ENCODE data around the gene CMC4. TPM values are rescaled to one million over a fixed set of nuclear protein-coding genes. Genes with fewer than 3 reads are reported as not detected.
A peak's percentile ranks its signal among the peaks of the same experiment; 100 is the strongest.

Gene CMC4
- total RNA-seq, 2 experiments from 2014 or later: 5.6 to 6.5 TPM

GRCh38 chrX:155061760-155062159, 9.2 kb downstream of the CMC4 start:
- Histone ChIP-seq H3K27me3 (ENCODE audit: control insufficient read depth in 1 of 2, insufficient read depth in 2 of 2, low read length in 2 of 2) (no peaks in the 10 kb centered on the region), H3K4me1 (ENCODE audit: insufficient read depth, low read length) (peaks cover 10% of the 10 kb centered on the region), H3K36me3 (ENCODE audit: insufficient read depth, low read length) (peaks cover 7% of the 10 kb centered on the region), H3K4me3 (ENCODE audit: low read length) (no peak overlapping the region), H3K27ac (ENCODE audit: low read depth in 1 of 2, low read length in 2 of 2) (no peak overlapping the region), H3K9me3 (ENCODE audit: control insufficient read depth in 1 of 2, insufficient read depth in 1 of 2, low read length in 2 of 2) (no peaks in the 10 kb centered on the region)
- Mint-ChIP-seq H3K27me3 (no peaks in the 10 kb centered on the region), H3K4me3 (no peak overlapping the region), H3K4me1 (ENCODE audit: low read depth) (peaks cover 9% of the 10 kb centered on the region), H3K9me3 (no peaks in the 10 kb centered on the region), H3K36me3 (ENCODE audit: low read depth) (peaks cover 10% of the 10 kb centered on the region), H3K27ac (no peak overlapping the region)
- DNase-seq: no peak
- CTCF ChIA-PET: no interaction called here
- intact Hi-C loops (cut with DNase I, micrococcal nuclease): no loop called here
- POLR2A ChIA-PET: interaction anchor here (0.6 to 2.3 kb wide), 2 partner anchors 17 to 35 kb away, joined by 3 to 7 read pairs; partner anchors contain the start of gene FUNDC2
- ATAC-seq (ENCODE audit: poor library complexity): no peak
- TF ChIP-seq, protein P1, sequence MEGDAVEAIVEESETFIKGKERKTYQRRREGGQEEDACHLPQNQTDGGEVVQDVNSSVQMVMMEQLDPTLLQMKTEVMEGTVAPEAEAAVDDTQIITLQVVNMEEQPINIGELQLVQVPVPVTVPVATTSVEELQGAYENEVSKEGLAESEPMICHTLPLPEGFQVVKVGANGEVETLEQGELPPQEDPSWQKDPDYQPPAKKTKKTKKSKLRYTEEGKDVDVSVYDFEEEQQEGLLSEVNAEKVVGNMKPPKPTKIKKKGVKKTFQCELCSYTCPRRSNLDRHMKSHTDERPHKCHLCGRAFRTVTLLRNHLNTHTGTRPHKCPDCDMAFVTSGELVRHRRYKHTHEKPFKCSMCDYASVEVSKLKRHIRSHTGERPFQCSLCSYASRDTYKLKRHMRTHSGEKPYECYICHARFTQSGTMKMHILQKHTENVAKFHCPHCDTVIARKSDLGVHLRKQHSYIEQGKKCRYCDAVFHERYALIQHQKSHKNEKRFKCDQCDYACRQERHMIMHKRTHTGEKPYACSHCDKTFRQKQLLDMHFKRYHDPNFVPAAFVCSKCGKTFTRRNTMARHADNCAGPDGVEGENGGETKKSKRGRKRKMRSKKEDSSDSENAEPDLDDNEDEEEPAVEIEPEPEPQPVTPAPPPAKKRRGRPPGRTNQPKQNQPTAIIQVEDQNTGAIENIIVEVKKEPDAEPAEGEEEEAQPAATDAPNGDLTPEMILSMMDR (IDR thresholded peaks at IDR 0.05): no peak

DNA sequence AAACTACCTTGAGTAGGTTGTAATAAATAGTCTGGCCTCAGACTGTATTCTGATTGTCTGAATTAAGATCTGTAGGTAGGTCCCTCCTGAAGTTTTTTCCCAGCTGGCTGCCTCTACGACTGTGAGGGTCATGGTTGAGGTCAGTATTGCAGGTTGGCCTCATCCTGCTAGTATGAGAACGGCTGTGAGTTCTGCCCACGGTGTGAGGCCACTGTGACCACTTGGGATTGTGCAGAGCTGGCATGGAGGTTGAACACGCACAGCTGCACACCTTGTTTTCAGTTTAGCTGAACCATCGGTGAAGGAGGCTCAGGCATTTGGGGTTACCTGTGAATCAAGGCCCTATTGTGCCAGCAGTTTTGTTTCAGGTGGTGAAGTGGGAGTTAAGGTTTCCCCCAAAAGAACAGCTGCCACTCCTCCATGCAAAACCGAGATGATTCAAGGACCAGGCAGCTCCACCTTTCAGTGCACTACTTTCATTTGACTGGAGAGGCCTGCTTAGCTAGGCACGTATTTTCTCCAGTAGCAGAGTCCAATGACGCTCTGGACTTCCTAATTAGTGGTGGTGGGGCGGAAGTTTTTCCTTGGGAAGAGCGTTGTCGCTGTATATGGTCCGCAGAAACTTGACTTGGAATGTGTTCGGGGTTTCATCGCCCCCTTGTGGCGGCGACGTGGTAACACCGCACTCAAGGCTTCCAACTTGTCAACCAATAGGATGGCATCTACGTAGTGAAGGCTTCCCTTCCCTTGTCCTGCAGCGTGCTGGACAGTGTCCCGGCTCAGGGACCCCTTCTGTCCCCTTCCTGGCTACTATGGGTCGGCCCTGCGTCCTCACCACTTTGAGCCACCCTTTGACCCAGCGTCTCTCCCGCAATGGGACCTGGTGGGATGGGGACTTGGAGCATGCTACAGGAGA, 13.8 kb downstream of the CMC4 start:
- H3K4me3 ChIP-seq (ENCODE audit: low read length): peak overlapping the region; percentile 35
- CTCF ChIA-PET: interaction anchor here (0.9 to 2.6 kb wide), 2 partner anchors 8 to 77 kb away, joined by 5 to 9 read pairs; no protein-coding TSS in a partner anchor
- Mint-ChIP-seq H3K27me3 (no peaks in the 10 kb centered on the region), H3K9me3 (no peaks in the 10 kb centered on the region), H3K4me1 (ENCODE audit: low read depth) (peaks cover 16% of the 10 kb centered on the region), H3K4me3 (peak overlapping the region; percentile 85), H3K36me3 (ENCODE audit: low read depth) (peaks cover 32% of the 10 kb centered on the region), H3K27ac (peak overlapping the region; percentile 61)
- H3K27me3 ChIP-seq (ENCODE audit: control insufficient read depth in 1 of 2, insufficient read depth in 2 of 2, low read length in 2 of 2): no peaks in the 10 kb centered on the region
- ATAC-seq (ENCODE audit: poor library complexity) (peak; percentile 84), DNase-seq (peak; percentile 19 to 79 (median 38))
- TF ChIP-seq, protein P1 (IDR thresholded peaks at IDR 0.05): peak; percentile 69
- no peak overlapping the region for H3K27ac ChIP-seq (ENCODE audit: low read depth in 1 of 2, low read length in 2 of 2)
- intact Hi-C loops (cut with DNase I, micrococcal nuclease): loop anchor here (1.0 to 5.0 kb wide), 2 partner anchors 35 to 76 kb away; partner anchors contain the start of gene F8 (in 1 of the 2)
- H3K36me3 ChIP-seq (ENCODE audit: insufficient read depth, low read length): peaks cover 16% of the 10 kb centered on the region
- POLR2A ChIA-PET: interaction anchor here (1.1 to 1.2 kb wide), 2 partner anchors 12 to 30 kb away, joined by 4 to 5 read pairs; partner anchors contain the start of gene FUNDC2
- H3K4me1 ChIP-seq (ENCODE audit: insufficient read depth, low read length): peaks cover 14% of the 10 kb centered on the region
- no peaks in the 10 kb centered on the region for H3K9me3 ChIP-seq (ENCODE audit: control insufficient read depth in 1 of 2, insufficient read depth in 1 of 2, low read length in 2 of 2)

- Mint-ChIP-seq H3K27me3 (no peaks in the 10 kb centered on the region), H3K9me3 (no peaks in the 10 kb centered on the region), H3K4me3 (peak overlapping the region; percentile 36), H3K27ac (peak overlapping the region; percentile 61), H3K36me3 (ENCODE audit: low read depth) (peaks cover 34% of the 10 kb centered on the region), H3K4me1 (ENCODE audit: low read depth) (peaks cover 19% of the 10 kb centered on the region)
- CTCF ChIA-PET: interaction anchor here (0.9 kb wide), 1 partner anchor 77 kb away, joined by 5 read pairs; no protein-coding TSS in a partner anchor
- POLR2A ChIA-PET: interaction anchor here (1.1 to 1.2 kb wide), 2 partner anchors 13 to 30 kb away, joined by 4 to 5 read pairs; partner anchors contain the start of gene FUNDC2
- H3K27me3 ChIP-seq (ENCODE audit: control insufficient read depth in 1 of 2, insufficient read depth in 2 of 2, low read length in 2 of 2): no peaks in the 10 kb centered on the region
- H3K36me3 ChIP-seq (ENCODE audit: insufficient read depth, low read length): peaks cover 21% of the 10 kb centered on the region
- H3K4me3 ChIP-seq (ENCODE audit: low read length): no peak overlapping the region
- intact Hi-C loops (cut with DNase I, micrococcal nuclease): loop anchor here in 1 of 2 experiments (5.0 kb wide), 1 partner anchor 34 kb away; the partner anchor contains the start of gene F8
- H3K27ac ChIP-seq (ENCODE audit: low read depth in 1 of 2, low read length in 2 of 2): no peak overlapping the region
- H3K4me1 ChIP-seq (ENCODE audit: insufficient read depth, low read length): peaks cover 14% of the 10 kb centered on the region
- ATAC-seq (ENCODE audit: poor library complexity) (peak; percentile 52), DNase-seq (peak in 4 of 14 experiments; percentile 11 to 36 (median 30))
- no peaks in the 10 kb centered on the region for H3K9me3 ChIP-seq (ENCODE audit: control insufficient read depth in 1 of 2, insufficient read depth in 1 of 2, low read length in 2 of 2)
- TF ChIP-seq, protein P1 (IDR thresholded peaks at IDR 0.05): no peak
Measured at GRCh38 chrX:155056471-155056870, 14.5 kb downstream of the CMC4 start.

Measured in CD4-positive, alpha-beta T cell (primary cell).